Measurements from ENCODE around the gene CMBL. TPM values are rescaled to one million over a fixed set of nuclear protein-coding genes. Genes with fewer than 3 reads are reported as not detected.

The CMBL gene
- total RNA-seq = 0.59 TPM
- polyA plus RNA-seq = under 1 TPM in 2 of 4 donors, not detected in 2; 0.13 to 0.33 TPM

- peak in 2 of 3 donors; percentile 12 to 32 for DNase-seq
- H3K36me3 ChIP-seq (ENCODE audit: control insufficient read depth, insufficient read depth, low read length) = no peaks in the 10 kb centered on the region
- H3K4me1 Mint-ChIP-seq = peaks cover 0 to 13% (median 4%) of the 10 kb centered on the region in 4 donors
- H3K9me3 Mint-ChIP-seq = peaks cover 0 to 4% (median 0%) of the 10 kb centered on the region in 7 donors
- H3K27me3 ChIP-seq (ENCODE audit: control insufficient read depth, insufficient read depth, low read length) = peaks cover 8% of the 10 kb centered on the region
- no peaks in the 10 kb centered on the region for H3K9me3 ChIP-seq (ENCODE audit: control insufficient read depth in 2 of 2, low read length in 2 of 2)
- no peak within 1 kb of the TSS for H3K27ac ChIP-seq (ENCODE audit: insufficient read depth, low read length, poor library complexity, severe bottlenecking)
- H3K4me3 ChIP-seq (ENCODE audit: low read depth, low read length) = peak within 1 kb of the TSS; percentile 51
- H3K27me3 Mint-ChIP-seq = peaks cover 60% of the 10 kb centered on the region
- H3K27ac Mint-ChIP-seq = no peak within 1 kb of the TSS
- ATAC-seq (ENCODE audit: low read depth in 2 of 2) = peak; percentile 57 to 61
- H3K4me1 ChIP-seq (ENCODE audit: control insufficient read depth, insufficient read depth, low read length, poor library complexity, severe bottlenecking) = peaks cover 7% of the 10 kb centered on the region
- peaks cover 3% of the 10 kb centered on the region for H3K36me3 Mint-ChIP-seq
- peak within 1 kb of the TSS in 3 of 4 donors; percentile 80 to 85 (median 84) for H3K4me3 Mint-ChIP-seq
These were observed at the start of gene CMBL for GRCh38 chr5:10307206-10308148. Gene CMBL (minus strand): TSS chr5:10307902. CDS start chr5:10290762, 17,140 bp downstream.

DNA sequence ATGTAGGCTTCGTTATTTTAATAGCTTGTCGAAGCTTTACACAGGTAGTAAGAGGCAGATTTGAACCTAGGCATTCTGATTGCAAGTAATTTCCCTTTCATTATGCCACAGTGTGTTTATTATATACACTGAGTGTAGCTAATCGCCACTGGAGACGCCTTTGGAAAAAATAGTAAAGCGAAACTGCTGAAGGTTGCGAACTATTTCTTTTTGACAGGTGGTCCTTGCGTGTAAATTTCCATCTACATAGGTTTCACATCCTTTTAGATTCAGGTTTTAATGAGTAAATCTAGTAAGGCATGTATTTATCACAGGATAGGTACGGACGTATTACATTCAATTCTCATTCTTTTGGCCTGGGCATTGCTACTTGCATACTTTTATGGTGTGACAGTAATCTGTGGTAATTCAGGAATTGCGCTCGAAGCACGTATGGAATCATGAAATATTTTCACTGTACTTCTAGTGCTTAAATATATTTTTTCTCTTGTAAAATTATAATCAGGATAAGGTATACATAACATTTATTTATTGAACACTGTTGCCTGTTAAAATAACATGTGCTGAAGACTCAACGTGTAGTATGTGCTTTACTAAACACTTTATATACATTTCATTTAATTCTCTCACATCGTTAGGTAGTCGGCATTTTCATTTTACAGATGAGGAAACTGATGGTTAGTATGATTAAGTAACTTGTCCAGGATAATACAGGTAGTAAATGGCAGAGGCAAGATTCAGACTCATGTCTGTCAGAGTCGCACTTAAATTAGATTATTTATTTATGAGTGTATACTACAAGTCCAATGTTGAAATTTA is 47.6 kb upstream of the CMBL start:
- peaks cover 38 to 58% (median 41%) of the 10 kb centered on the region in 4 donors for H3K4me1 Mint-ChIP-seq
- DNase-seq (peak in 2 of 3 donors; percentile 30 to 60), ATAC-seq (ENCODE audit: low read depth in 2 of 2) (no peak)
- Histone ChIP-seq H3K27ac (ENCODE audit: insufficient read depth, low read length, poor library complexity, severe bottlenecking) (peak overlapping the region; percentile 93), H3K36me3 (ENCODE audit: control insufficient read depth, insufficient read depth, low read length) (no peaks in the 10 kb centered on the region), H3K9me3 (ENCODE audit: control insufficient read depth in 2 of 2, low read length in 2 of 2) (no peaks in the 10 kb centered on the region), H3K4me1 (ENCODE audit: control insufficient read depth, insufficient read depth, low read length, poor library complexity, severe bottlenecking) (peaks cover 51% of the 10 kb centered on the region), H3K4me3 (ENCODE audit: low read depth, low read length) (peak overlapping the region; percentile 99), H3K27me3 (ENCODE audit: control insufficient read depth, insufficient read depth, low read length) (no peaks in the 10 kb centered on the region)
- peak overlapping the region; percentile 98 to 100 (median 99) for H3K4me3 Mint-ChIP-seq
- H3K36me3 Mint-ChIP-seq = no peaks in the 10 kb centered on the region
- H3K27me3 Mint-ChIP-seq = no peaks in the 10 kb centered on the region
- H3K27ac Mint-ChIP-seq = peak overlapping the region; percentile 54 to 99 (median 95)
- H3K9me3 Mint-ChIP-seq = no peaks in the 10 kb centered on the region

GRCh38 chr5:10354048-10354872 is 46.6 kb upstream of the CMBL start:
- Histone ChIP-seq H3K27ac (ENCODE audit: insufficient read depth, low read length, poor library complexity, severe bottlenecking) (peak overlapping the region; percentile 93), H3K36me3 (ENCODE audit: control insufficient read depth, insufficient read depth, low read length) (no peaks in the 10 kb centered on the region), H3K4me1 (ENCODE audit: control insufficient read depth, insufficient read depth, low read length, poor library complexity, severe bottlenecking) (peaks cover 50% of the 10 kb centered on the region), H3K4me3 (ENCODE audit: low read depth, low read length) (peak overlapping the region; percentile 99), H3K9me3 (ENCODE audit: control insufficient read depth in 2 of 2, low read length in 2 of 2) (no peaks in the 10 kb centered on the region), H3K27me3 (ENCODE audit: control insufficient read depth, insufficient read depth, low read length) (no peaks in the 10 kb centered on the region)
- Mint-ChIP-seq H3K27me3 (no peaks in the 10 kb centered on the region), H3K4me1 (peaks cover 38 to 49% (median 40%) of the 10 kb centered on the region in 4 donors), H3K9me3 (no peaks in the 10 kb centered on the region), H3K36me3 (no peaks in the 10 kb centered on the region), H3K27ac (peak overlapping the region; percentile 95 to 99 (median 99)), H3K4me3 (peak overlapping the region; percentile 98 to 100 (median 99))
- ATAC-seq (ENCODE audit: low read depth in 2 of 2) (no peak), DNase-seq (peak; percentile 23 to 55 (median 44))

DNA sequence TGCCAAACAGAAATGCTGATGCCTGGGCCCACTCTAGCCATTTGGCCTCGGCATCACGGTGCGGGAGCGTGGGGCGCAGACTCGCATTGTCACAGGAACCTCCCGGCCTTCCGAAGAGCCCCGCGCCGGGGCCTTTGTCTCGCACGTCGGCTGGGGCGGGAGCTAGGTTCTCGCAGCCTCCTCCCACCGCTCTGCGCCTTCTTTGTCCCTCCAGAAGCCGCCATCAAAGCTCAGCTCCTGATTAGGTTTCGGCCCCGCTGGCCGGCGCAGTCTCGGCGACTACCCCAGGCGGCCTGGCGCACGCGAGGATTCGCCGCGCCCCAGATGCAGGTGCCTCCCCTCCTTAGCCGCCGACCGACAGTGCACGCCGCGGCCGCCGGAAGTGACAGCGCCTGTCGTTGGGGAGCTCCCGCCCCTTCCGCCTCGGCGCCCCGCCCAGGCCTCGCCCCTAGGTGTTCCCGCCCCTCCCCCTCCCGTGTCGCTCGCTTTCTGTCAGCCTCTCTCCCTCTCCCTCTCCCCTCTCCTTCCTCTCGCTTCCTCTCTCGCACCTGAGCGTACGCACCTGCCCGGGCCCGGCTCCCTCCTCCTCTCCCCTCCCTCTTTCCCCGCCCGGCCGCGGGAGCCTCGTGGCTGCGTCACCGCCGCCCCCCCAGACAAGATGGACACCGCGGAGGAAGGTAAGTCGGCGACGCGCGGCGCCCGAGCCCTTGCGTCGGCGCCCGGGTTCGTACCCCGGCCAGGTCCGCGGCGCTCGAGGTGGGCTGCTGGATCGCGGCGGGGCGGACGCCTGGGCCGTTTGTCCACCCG is 45.7 kb upstream of the CMBL start, which contains the start of gene MARCHF6:
Gene MARCHF6 (plus strand): TSS at position 455 of the 807 bp plus-strand sequence. CDS start 204 bp downstream, at position 659.
- no peaks in the 10 kb centered on the region for H3K36me3 Mint-ChIP-seq
- H3K27ac ChIP-seq (ENCODE audit: insufficient read depth, low read length, poor library complexity, severe bottlenecking) = peak within 1 kb of the TSS; percentile 93
- ATAC-seq (ENCODE audit: low read depth in 2 of 2) (peak; percentile 93), DNase-seq (peak; percentile 94 to 96 (median 95))
- H3K27me3 Mint-ChIP-seq = no peaks in the 10 kb centered on the region
- H3K4me3 Mint-ChIP-seq = peak within 1 kb of the TSS; percentile 98 to 100 (median 99)
- H3K4me1 Mint-ChIP-seq = peaks cover 33 to 44% (median 38%) of the 10 kb centered on the region in 4 donors
- no peaks in the 10 kb centered on the region for H3K9me3 Mint-ChIP-seq
- H3K9me3 ChIP-seq (ENCODE audit: control insufficient read depth in 2 of 2, low read length in 2 of 2) = no peaks in the 10 kb centered on the region
- H3K4me3 ChIP-seq (ENCODE audit: low read depth, low read length) = peak within 1 kb of the TSS; percentile 99
- peaks cover 46% of the 10 kb centered on the region for H3K4me1 ChIP-seq (ENCODE audit: control insufficient read depth, insufficient read depth, low read length, poor library complexity, severe bottlenecking)
- peak within 1 kb of the TSS; percentile 95 to 99 (median 99) for H3K27ac Mint-ChIP-seq
- no peaks in the 10 kb centered on the region for H3K36me3 ChIP-seq (ENCODE audit: control insufficient read depth, insufficient read depth, low read length)
- H3K27me3 ChIP-seq (ENCODE audit: control insufficient read depth, insufficient read depth, low read length) = no peaks in the 10 kb centered on the region

DNA sequence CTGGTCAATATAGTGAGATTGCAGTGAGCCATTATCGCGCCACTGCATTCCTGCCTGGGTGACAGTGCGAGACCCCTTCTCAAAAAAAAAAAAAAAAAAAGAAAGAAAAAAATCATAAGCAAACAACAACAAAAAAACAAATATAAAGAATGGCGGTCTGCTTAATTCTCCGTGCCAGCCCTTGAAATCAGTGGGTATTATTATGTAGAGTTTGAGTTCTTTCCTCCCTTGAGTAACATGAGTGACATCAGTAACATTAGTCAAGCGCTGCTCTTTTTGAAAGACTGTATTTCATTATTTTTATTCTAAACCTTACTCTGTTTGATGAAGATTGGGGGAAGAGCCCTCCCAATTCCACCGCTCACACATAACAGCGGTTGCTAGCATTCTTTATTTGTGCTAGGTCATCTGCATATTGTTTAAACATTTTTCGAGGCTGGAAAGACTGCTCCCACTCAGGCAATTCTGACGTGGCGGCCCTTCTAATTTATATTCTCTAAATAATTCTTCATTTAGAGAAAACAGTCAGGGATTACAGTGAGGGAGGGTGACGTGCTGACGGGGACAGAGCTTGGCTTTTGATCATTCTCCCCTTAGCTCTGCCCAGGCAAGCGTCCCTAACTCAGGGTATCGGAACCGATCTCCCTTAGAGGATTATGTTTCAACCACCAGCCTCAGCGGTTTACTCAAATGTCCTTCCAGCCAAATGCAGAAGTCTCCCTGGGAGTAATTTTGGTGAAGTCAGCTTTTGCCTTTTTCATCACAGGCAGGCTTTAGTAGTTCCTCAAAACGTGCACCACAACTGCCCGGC is 44.9 kb upstream of the CMBL start:
- no peaks in the 10 kb centered on the region for H3K9me3 Mint-ChIP-seq
- DNase-seq (no peak), ATAC-seq (ENCODE audit: low read depth in 2 of 2) (no peak)
- H3K27me3 Mint-ChIP-seq = no peaks in the 10 kb centered on the region
- H3K36me3 ChIP-seq (ENCODE audit: control insufficient read depth, insufficient read depth, low read length) = no peaks in the 10 kb centered on the region
- peak overlapping the region; percentile 89 for H3K4me3 ChIP-seq (ENCODE audit: low read depth, low read length)
- peak overlapping the region; percentile 90 to 98 (median 94) for H3K4me3 Mint-ChIP-seq
- peak overlapping the region; percentile 93 for H3K27ac ChIP-seq (ENCODE audit: insufficient read depth, low read length, poor library complexity, severe bottlenecking)
- H3K4me1 ChIP-seq (ENCODE audit: control insufficient read depth, insufficient read depth, low read length, poor library complexity, severe bottlenecking) = peaks cover 39% of the 10 kb centered on the region
- H3K4me1 Mint-ChIP-seq = peaks cover 28 to 38% (median 32%) of the 10 kb centered on the region in 4 donors
- H3K27me3 ChIP-seq (ENCODE audit: control insufficient read depth, insufficient read depth, low read length) = no peaks in the 10 kb centered on the region
- H3K27ac Mint-ChIP-seq = peak overlapping the region; percentile 85 to 95 (median 93)
- no peaks in the 10 kb centered on the region for H3K9me3 ChIP-seq (ENCODE audit: control insufficient read depth in 2 of 2, low read length in 2 of 2)
- H3K36me3 Mint-ChIP-seq = no peaks in the 10 kb centered on the region

DNA sequence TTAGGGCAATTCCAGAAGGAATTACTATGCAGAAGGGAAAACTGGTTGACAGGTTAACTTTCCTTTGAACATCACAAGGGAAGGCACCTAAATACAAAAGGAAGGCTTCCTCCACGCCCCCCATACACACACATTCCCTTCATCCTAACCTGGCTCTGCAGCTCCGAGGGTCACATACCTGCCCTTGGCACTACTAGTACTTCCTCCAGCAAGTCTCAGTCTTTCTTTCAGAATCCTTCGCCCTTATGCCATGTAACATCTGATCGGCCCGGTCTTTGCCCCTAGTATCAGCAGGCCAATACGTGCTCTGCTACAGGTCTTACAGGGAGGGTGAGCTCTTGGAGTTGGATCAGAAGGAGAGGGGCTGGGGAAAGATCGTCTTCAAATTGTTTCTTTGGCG is 44.2 kb upstream of the CMBL start:
- no peaks in the 10 kb centered on the region for H3K27me3 Mint-ChIP-seq
- H3K36me3 Mint-ChIP-seq = no peaks in the 10 kb centered on the region
- no peaks in the 10 kb centered on the region for H3K9me3 Mint-ChIP-seq
- H3K9me3 ChIP-seq (ENCODE audit: control insufficient read depth in 2 of 2, low read length in 2 of 2) = no peaks in the 10 kb centered on the region
- no peak overlapping the region for H3K27ac ChIP-seq (ENCODE audit: insufficient read depth, low read length, poor library complexity, severe bottlenecking)
- peaks cover 31% of the 10 kb centered on the region for H3K4me1 ChIP-seq (ENCODE audit: control insufficient read depth, insufficient read depth, low read length, poor library complexity, severe bottlenecking)
- DNase-seq (no peak), ATAC-seq (ENCODE audit: low read depth in 2 of 2) (no peak)
- no peak overlapping the region for H3K4me3 ChIP-seq (ENCODE audit: low read depth, low read length)
- H3K4me1 Mint-ChIP-seq = peaks cover 22 to 30% (median 27%) of the 10 kb centered on the region in 4 donors
- H3K27ac Mint-ChIP-seq = peak overlapping the region in 2 of 3 donors; percentile 91 to 95
- no peaks in the 10 kb centered on the region for H3K27me3 ChIP-seq (ENCODE audit: control insufficient read depth, insufficient read depth, low read length)
- peak overlapping the region; percentile 0 to 98 (median 92) for H3K4me3 Mint-ChIP-seq
- H3K36me3 ChIP-seq (ENCODE audit: control insufficient read depth, insufficient read depth, low read length) = no peaks in the 10 kb centered on the region

All from CD4-positive, CD25-positive, alpha-beta regulatory T cell (primary cell).